Panc1 (cell line): ENCODE measurements around the gene CDH12.

Experiments
- POLR2AphosphoS5 ChIP-seq: IDR thresholded peaks from 2 replicates; pipeline ENCODE4 v1.6.1; 2012; ENCODE audit warnings: mild to moderate bottlenecking, low read depth, low read length, moderate library complexity
- TF ChIP-seq, protein P1 (sequence below): fragments of 450-650 bp; IDR thresholded peaks from 2 replicates; pipeline ENCODE4 v1.5.1; 2017; ENCODE audit warnings: mild to moderate bottlenecking

DNA sequence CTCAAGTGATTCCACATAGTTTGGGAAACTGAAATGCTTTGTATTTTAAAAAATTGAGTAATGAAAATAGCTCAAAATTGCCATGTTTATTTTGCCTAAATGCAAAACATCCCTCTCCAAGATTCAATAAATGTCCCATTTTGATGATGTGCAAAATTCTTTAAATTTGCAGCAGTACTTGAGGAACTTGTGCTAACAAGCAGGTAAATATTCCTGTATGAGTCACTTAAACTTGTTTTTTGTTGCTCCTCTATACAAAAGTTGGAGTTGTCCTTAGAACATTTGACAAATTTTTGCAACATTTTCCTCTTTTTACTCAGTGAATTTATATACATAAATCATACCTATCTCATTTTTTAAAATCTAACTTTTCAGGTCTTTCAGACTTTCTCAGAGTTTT, 280.2 kb downstream of the CDH12 start:
- TF ChIP-seq POLR2AphosphoS5 = no peak
- TF ChIP-seq, protein P1, sequence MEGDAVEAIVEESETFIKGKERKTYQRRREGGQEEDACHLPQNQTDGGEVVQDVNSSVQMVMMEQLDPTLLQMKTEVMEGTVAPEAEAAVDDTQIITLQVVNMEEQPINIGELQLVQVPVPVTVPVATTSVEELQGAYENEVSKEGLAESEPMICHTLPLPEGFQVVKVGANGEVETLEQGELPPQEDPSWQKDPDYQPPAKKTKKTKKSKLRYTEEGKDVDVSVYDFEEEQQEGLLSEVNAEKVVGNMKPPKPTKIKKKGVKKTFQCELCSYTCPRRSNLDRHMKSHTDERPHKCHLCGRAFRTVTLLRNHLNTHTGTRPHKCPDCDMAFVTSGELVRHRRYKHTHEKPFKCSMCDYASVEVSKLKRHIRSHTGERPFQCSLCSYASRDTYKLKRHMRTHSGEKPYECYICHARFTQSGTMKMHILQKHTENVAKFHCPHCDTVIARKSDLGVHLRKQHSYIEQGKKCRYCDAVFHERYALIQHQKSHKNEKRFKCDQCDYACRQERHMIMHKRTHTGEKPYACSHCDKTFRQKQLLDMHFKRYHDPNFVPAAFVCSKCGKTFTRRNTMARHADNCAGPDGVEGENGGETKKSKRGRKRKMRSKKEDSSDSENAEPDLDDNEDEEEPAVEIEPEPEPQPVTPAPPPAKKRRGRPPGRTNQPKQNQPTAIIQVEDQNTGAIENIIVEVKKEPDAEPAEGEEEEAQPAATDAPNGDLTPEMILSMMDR = no peak
